Transverse colon (tissue), 3 donors: ENCODE measurements around the gene ARHGAP24.

Experiments used
- CTCF ChIP-seq, 5 experiments: fragments of 200-600 bp in 3 of 5; fragments of 450-650 bp in 2 of 5; sonication (generic) in 3 of 5; IDR thresholded peaks; 1 replicate in 2 of 5; 2 replicates in 3 of 5; pipeline ENCODE4 v1.5.1; 2016 to 2017; ENCODE audit warnings: antibody characterized with exemption in 5 of 5, inconsistent platforms in 3 of 5, mild to moderate bottlenecking in 2 of 5, moderate library complexity in 1 of 5
- EP300 ChIP-seq: sonication (generic); formaldehyde crosslinking; IDR thresholded peaks from one replicate; pipeline ENCODE4 v1.6.1; 2017; ENCODE audit warnings: antibody characterized with exemption, low read depth
- POLR2A ChIP-seq: fragments of 450-650 bp; IDR thresholded peaks from one replicate; pipeline ENCODE4 v1.6.1; 2016; ENCODE audit warnings: antibody characterized with exemption, mild to moderate bottlenecking, moderate library complexity

GRCh38 chr4:85909851-85910250 lies 434.9 kb downstream of the ARHGAP24 start:
- TF ChIP-seq CTCF (IDR thresholded peaks at IDR 0.05) (no peak), POLR2A (no peak), EP300 (no peak)
